Breast epithelium (tissue), 3 donors: ENCODE data around the gene PKIB.

ENCODE experiments used
- CTCF ChIP-seq, 3 donors: fragments of 450-650 bp; IDR thresholded peaks; one replicate each; pipeline ENCODE4 v1.5.1; 2016 to 2017; ENCODE audit warnings: antibody characterized with exemption in 3 of 3, mild to moderate bottlenecking in 3 of 3, moderate library complexity in 3 of 3
- POLR2A ChIP-seq: fragments of 450-650 bp; IDR thresholded peaks from one replicate; pipeline ENCODE4 v1.6.1; 2016; ENCODE audit warnings: antibody characterized with exemption, mild to moderate bottlenecking, moderate library complexity
- POLR2AphosphoS5 ChIP-seq, 3 donors: sonication (generic); formaldehyde crosslinking; IDR thresholded peaks; one replicate each; pipeline ENCODE4 v1.6.1; 2017; ENCODE audit warnings: antibody characterized with exemption in 3 of 3

DNA sequence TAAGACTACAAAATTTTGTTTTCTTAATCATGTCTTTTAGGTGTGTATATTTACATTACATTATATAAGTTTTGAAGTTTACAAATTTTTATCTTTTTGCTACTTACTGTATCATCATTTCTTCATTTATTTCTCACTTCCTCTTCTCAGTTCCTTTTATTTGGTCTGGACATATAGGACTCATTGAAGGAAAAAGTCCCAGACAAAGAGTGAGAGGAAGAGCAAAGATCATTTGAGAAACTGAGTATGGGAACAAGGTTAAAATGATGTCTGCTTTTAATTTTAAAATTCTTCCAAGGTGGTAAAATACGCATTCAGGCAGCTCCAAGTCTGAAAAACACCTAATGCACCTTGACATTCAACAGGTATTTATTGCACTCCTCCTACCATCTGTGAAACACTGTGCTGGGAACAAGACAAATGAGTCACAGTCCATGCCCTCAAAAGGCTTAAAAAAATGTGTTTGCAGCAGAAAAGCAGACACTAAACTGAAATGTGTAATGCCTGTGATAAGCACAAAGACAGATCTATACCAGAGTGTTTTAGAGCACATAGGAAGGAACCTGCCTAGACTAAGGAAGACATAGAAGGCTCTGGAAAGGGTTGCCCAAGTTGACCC lies 63.2 kb downstream of the PKIB start:
- TF ChIP-seq CTCF (IDR thresholded peaks at IDR 0.05) (no peak), POLR2A (no peak), POLR2AphosphoS5 (IDR thresholded peaks at IDR 0.05) (no peak)
